B cell (primary cell): Measurements from ENCODE around the gene CACNB4. TPM values are rescaled to one million over a fixed set of nuclear protein-coding genes. Genes with fewer than 3 reads are reported as not detected.

Source experiments
- ATAC-seq: fragments of 200-7000 bp; cut with Tn5 transposase; one replicate; pipeline ENCODE4 v1.10.0; 2021; ENCODE audit warnings: low read depth, mild to moderate bottlenecking, moderate number of reproducible peaks, moderate library complexity
- CTCF ChIA-PET: fragments of 350-600 bp; sonication (Branson Sonifier 250); formaldehyde crosslinking; loops from one replicate; lab custom pipeline; 2021; ENCODE audit warnings: antibody characterized with exemption, inconsistent platforms; lab: Charles Lee
- POLR2A ChIA-PET: fragments of 350-600 bp; sonication (Branson Sonifier 250); formaldehyde crosslinking; loops from one replicate; lab custom pipeline; 2021; ENCODE audit warnings: antibody characterized with exemption; lab: Charles Lee
- DNase-seq: peaks from one replicate; pipeline ENCODE4 v3.0.0; 2013
- H2AFZ ChIP-seq: 2 replicates; pipeline ENCODE4 v1.6.1; 2012; ENCODE audit warnings: mild to moderate bottlenecking, low read depth, low read length; ENCODE audit not compliant: insufficient read depth, poor library complexity, severe bottlenecking
- H3K27ac ChIP-seq, 2 donors: 1 replicate in 1 of 2; 2 replicates in 1 of 2; pipeline ENCODE4 v1.5.1; 2012 to 2013; ENCODE audit warnings: low read length in 2 of 2, mild to moderate bottlenecking in 2 of 2, moderate library complexity in 1 of 2
- H3K27me3 ChIP-seq, 4 experiments: fragments of 200-600 bp in 1 of 4; sonication (generic) in 1 of 4; replicated peaks in 1 of 4; 1 replicate in 2 of 4; 2 replicates in 2 of 4; pipeline versions ENCODE4 v1.6.1 to v1.7.0; 2013 to 2016; ENCODE audit warnings: low read length in 3 of 4, mild to moderate bottlenecking in 2 of 4, mixed read lengths in 1 of 4, moderate library complexity in 1 of 4; ENCODE audit not compliant: insufficient read depth in 4 of 4, control insufficient read depth in 3 of 4; ENCODE audit errors: control extremely low read depth in 1 of 4
- H3K36me3 ChIP-seq, 2 experiments: replicated peaks in 1 of 2; 1 replicate in 1 of 2; 2 replicates in 1 of 2; pipeline versions ENCODE4 v1.6.1 to v1.7.1; 2013; ENCODE audit warnings: low read length in 1 of 2; ENCODE audit not compliant: insufficient read depth in 2 of 2, control insufficient read depth in 1 of 2; ENCODE audit errors: control extremely low read depth in 1 of 2, extremely low read depth in 1 of 2
- H3K4me1 ChIP-seq, 2 donors: fragments of 200-600 bp in 1 of 2; sonication (generic) in 1 of 2; 1 replicate in 1 of 2; 2 replicates in 1 of 2; pipeline versions ENCODE4 v1.5.1 to v1.6.1; 2013 to 2017; ENCODE audit warnings: low read length in 2 of 2; ENCODE audit not compliant: control insufficient read depth in 2 of 2, insufficient read depth in 2 of 2
- H3K4me2 ChIP-seq: replicated peaks from 2 replicates; pipeline ENCODE3; 2012; ENCODE audit warnings: mild to moderate bottlenecking, low read depth, low read length; ENCODE audit not compliant: poor library complexity, severe bottlenecking
- H3K4me3 ChIP-seq, 5 experiments: fragments of 200-600 bp in 1 of 5; sonication (generic) in 1 of 5; 1 replicate in 3 of 5; 2 replicates in 2 of 5; pipeline versions ENCODE4 v1.5.1 to v1.7.0; 2011 to 2016; ENCODE audit warnings: low read length in 4 of 5, mild to moderate bottlenecking in 4 of 5, low read depth in 2 of 5, control low read depth in 1 of 5, moderate library complexity in 1 of 5; ENCODE audit not compliant: insufficient read depth in 1 of 5; ENCODE audit errors: control extremely low read depth in 1 of 5, extremely low read depth in 1 of 5
- H3K79me2 ChIP-seq: fragments of 200-600 bp; sonication (generic); one replicate; pipeline ENCODE4 v1.6.0; 2016; ENCODE audit warnings: low read length; ENCODE audit not compliant: control insufficient read depth, insufficient read depth
- H3K9ac ChIP-seq: fragments of 200-600 bp; sonication (generic); 2 replicates; pipeline ENCODE4 v1.6.1; 2017; ENCODE audit warnings: mild to moderate bottlenecking, low read length, moderate library complexity
- H3K9me3 ChIP-seq, 3 donors: one replicate each; pipeline versions ENCODE4 v1.6.1 to v1.7.1; 2013; ENCODE audit warnings: low read length in 2 of 3; ENCODE audit not compliant: control insufficient read depth in 2 of 3, insufficient read depth in 1 of 3; ENCODE audit errors: control extremely low read depth in 1 of 3
- H4K20me1 ChIP-seq: 2 replicates; pipeline ENCODE4 v1.6.0; 2012; ENCODE audit warnings: mild to moderate bottlenecking, low read length; ENCODE audit not compliant: insufficient read depth, control insufficient read depth, poor library complexity, severe bottlenecking
- H3K27ac Mint-ChIP-seq: one replicate; pipeline ENCODE4 v1.8.0; 2021; ENCODE audit warnings: mixed read lengths
- H3K27me3 Mint-ChIP-seq: one replicate; pipeline ENCODE4 v1.8.0; 2021; ENCODE audit warnings: mixed read lengths
- H3K4me1 Mint-ChIP-seq: one replicate; pipeline ENCODE4 v1.8.0; 2021; ENCODE audit warnings: mixed read lengths
- H3K4me3 Mint-ChIP-seq: one replicate; pipeline ENCODE4 v1.8.0; 2021; ENCODE audit warnings: mixed read lengths
- H3K9me3 Mint-ChIP-seq: one replicate; pipeline ENCODE4 v1.8.0; 2022; ENCODE audit warnings: mixed read lengths; ENCODE audit not compliant: insufficient read depth
- CTCF ChIP-seq: fragments of 200-600 bp; IDR thresholded peaks from one replicate; pipeline ENCODE4 v1.8.0; 2022; ENCODE audit warnings: antibody characterized with exemption, mild to moderate bottlenecking
- EZH2 ChIP-seq: IDR thresholded peaks from 2 replicates; pipeline ENCODE4 v1.6.1; 2012; ENCODE audit warnings: borderline replicate concordance, low read depth, mild to moderate bottlenecking, moderate library complexity, low read length; ENCODE audit not compliant: insufficient read depth, poor library complexity, severe bottlenecking
- WGBS: methylation state at CpG from one replicate; pipeline ENCODE4 v1.1.5; 2013; ENCODE audit warnings: missing lambda C conversion rate; ENCODE audit not compliant: insufficient coverage; 5-methylcytosine and 5-hydroxymethylcytosine counted together
- intact Hi-C: fragments of 100-400 bp; cut with micrococcal nuclease; formaldehyde crosslinking; loops from one replicate; pipeline ENCODE4 v1.10.0; 2022
- polyA plus RNA-seq: library from polyadenylated mRNA; depleted of rRNA; stranded (reverse); fragments of >200 nt; gene quantifications from 2 replicates; pipeline ENCODE4 v1.2.3, GENCODE V29; 2012
- total RNA-seq, 2 donors: library from RNA; stranded (reverse); fragments of 120-200 nt in 1 of 2; gene quantifications; 1 replicate in 1 of 2; 2 replicates in 1 of 2; pipeline versions ENCODE4 v1.2.3 to v1.2.4, GENCODE V29; 2013 to 2022

Gene CACNB4
- total and polyA plus RNA-seq, 2 donors (not counting 1 experiment from before 2014, with no cell fraction given) = 0.12 to 1.4 TPM

GRCh38 chr2:152015552-152015951 lies 83.3 kb downstream of the CACNB4 start:
- no peaks in the 10 kb centered on the region for H4K20me1 ChIP-seq
- 96% methylated on average over 4 of the region's 5 CpGs for WGBS
- H3K4me1 ChIP-seq = no peaks in the 10 kb centered on the region
- H3K4me2 ChIP-seq = no peak overlapping the region
- TF ChIP-seq EZH2 (no peak), CTCF (no peak)
- H3K27me3 Mint-ChIP-seq = peaks cover 23% of the 10 kb centered on the region
- no peak overlapping the region for H3K27ac Mint-ChIP-seq
- DNase-seq (no peak), ATAC-seq (no peak)
- CTCF ChIA-PET = interaction anchor here (9.3 kb wide), 1 partner anchor 10 kb away, joined by 60 read pairs; no protein-coding TSS in a partner anchor
- H3K4me3 ChIP-seq = no peak overlapping the region
- H2AFZ ChIP-seq = no peak overlapping the region
- no peaks in the 10 kb centered on the region for H3K36me3 ChIP-seq
- no peaks in the 10 kb centered on the region for H3K4me1 Mint-ChIP-seq
- H3K9ac ChIP-seq = no peak overlapping the region
- intact Hi-C loops = no loop called here
- H3K27ac ChIP-seq = no peak overlapping the region
- H3K79me2 ChIP-seq = no peaks in the 10 kb centered on the region
- no peak overlapping the region for H3K4me3 Mint-ChIP-seq
- H3K9me3 Mint-ChIP-seq = no peaks in the 10 kb centered on the region
- H3K27me3 ChIP-seq = peaks cover 0 to 3% (median 0%) of the 10 kb centered on the region in 4 experiments
- H3K9me3 ChIP-seq = no peaks in the 10 kb centered on the region
- POLR2A ChIA-PET = no interaction called here

DNA sequence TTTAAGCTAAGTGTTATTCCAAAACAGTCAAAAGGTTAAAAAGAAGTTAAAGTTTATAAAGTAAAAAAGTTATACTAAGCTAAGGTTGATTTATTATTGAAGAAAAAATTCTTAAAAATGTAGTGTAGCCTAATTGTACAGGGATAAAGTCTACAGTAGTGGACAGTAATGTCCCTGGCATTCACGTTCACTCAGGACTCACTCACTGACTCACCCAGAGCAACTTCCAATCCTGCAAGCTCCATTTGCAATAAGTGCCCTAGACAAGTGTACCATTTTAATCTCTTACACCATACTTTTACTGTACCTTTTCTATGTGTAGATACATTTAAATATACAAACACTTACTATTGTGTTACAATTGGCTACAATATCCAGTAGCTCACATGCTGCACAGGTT lies 86.1 kb downstream of the CACNB4 start:
- Mint-ChIP-seq H3K4me1 (no peaks in the 10 kb centered on the region), H3K4me3 (no peak overlapping the region), H3K27me3 (peaks cover 22% of the 10 kb centered on the region), H3K27ac (no peak overlapping the region), H3K9me3 (no peaks in the 10 kb centered on the region)
- intact Hi-C loops = no loop called here
- Histone ChIP-seq H3K9me3 (no peaks in the 10 kb centered on the region), H3K36me3 (no peaks in the 10 kb centered on the region), H3K4me2 (no peak overlapping the region), H3K79me2 (no peaks in the 10 kb centered on the region), H3K9ac (no peak overlapping the region), H3K4me1 (no peaks in the 10 kb centered on the region), H2AFZ (no peak overlapping the region), H3K27me3 (peaks cover 0 to 7% (median 0%) of the 10 kb centered on the region in 4 experiments), H3K4me3 (no peak overlapping the region), H3K27ac (no peak overlapping the region), H4K20me1 (no peaks in the 10 kb centered on the region)
- no CpG with 5 or more reads among the region's 1 CpG for WGBS
- ATAC-seq (no peak), DNase-seq (no peak)
- ChIA-PET CTCF (interaction anchor here (0.7 to 9.3 kb wide), 2 partner anchors 13 to 1802 kb away, joined by 4 to 60 read pairs; no protein-coding TSS in a partner anchor), POLR2A (no interaction called here)
- TF ChIP-seq EZH2 (no peak), CTCF (no peak)
